HEK293 (cell line): Measurements from ENCODE around the gene PTPN5.

Experiments
- CTCF ChIA-PET: fragments of 350-600 bp; formaldehyde crosslinking; extraction: SDS; loops from one replicate; lab custom pipeline; 2021; ENCODE audit warnings: antibody characterized with exemption; lab: Yijun Ruan, JAX
- POLR2A ChIA-PET: fragments of 300-600 bp; formaldehyde crosslinking; extraction: SDS; loops from one replicate; lab custom pipeline; 2020; ENCODE audit warnings: antibody characterized with exemption, inconsistent platforms; lab: Yijun Ruan, JAX
- H3K27ac ChIP-seq: fragments of 200-500 bp; sonication (Bioruptor generic); 2 replicates; pipeline ENCODE4 v1.5.1; 2014; ENCODE audit warnings: low read depth, low read length, control low read depth, inconsistent platforms; ENCODE audit errors: extremely low read depth
- H3K36me3 ChIP-seq, 2 experiments: fragments of 200-500 bp in 1 of 2; sonication (Bioruptor generic) in 1 of 2; 1 replicate in 1 of 2; 2 replicates in 1 of 2; pipeline ENCODE4 v1.5.1; 2014 to 2017; ENCODE audit warnings: inconsistent platforms in 2 of 2, low read length in 2 of 2; ENCODE audit not compliant: control insufficient read depth in 2 of 2, insufficient read depth in 1 of 2
- H3K4me1 ChIP-seq: fragments of 200-500 bp; sonication (Bioruptor generic); 2 replicates; pipeline ENCODE4 v1.5.1; 2014; ENCODE audit warnings: mild to moderate bottlenecking, low read length, inconsistent platforms; ENCODE audit not compliant: control insufficient read depth, insufficient read depth
- H3K4me3 ChIP-seq: 2 replicates; pipeline ENCODE4 v1.5.1; 2011; ENCODE audit warnings: low read depth, mild to moderate bottlenecking, control low read depth, low read length, moderate library complexity
- H3K9me3 ChIP-seq: fragments of 200-500 bp; sonication (Bioruptor generic); 2 replicates; pipeline ENCODE4 v1.5.1; 2014; ENCODE audit warnings: low read depth, low read length, inconsistent platforms; ENCODE audit not compliant: control insufficient read depth, insufficient read depth
- BCL11B ChIP-seq: fragments of 450-650 bp; formaldehyde crosslinking; IDR thresholded peaks from 2 replicates; pipeline ENCODE4 v1.5.1; 2016; ENCODE audit warnings: low read depth, missing biosample characterization, missing genetic modification characterization
- GFI1B ChIP-seq: fragments of 450-650 bp; formaldehyde crosslinking; IDR thresholded peaks from 2 replicates; pipeline ENCODE4 v1.5.1; 2016; ENCODE audit warnings: missing biosample characterization, missing genetic modification characterization
- GLIS2 ChIP-seq: fragments of 450-650 bp; formaldehyde crosslinking; IDR thresholded peaks from 2 replicates; pipeline ENCODE4 v1.5.1; 2016; ENCODE audit warnings: missing biosample characterization, missing genetic modification characterization
- YY2 ChIP-seq: fragments of 450-650 bp; formaldehyde crosslinking; IDR thresholded peaks from 2 replicates; pipeline ENCODE4 v1.5.1; 2016; ENCODE audit warnings: missing biosample characterization, missing genetic modification characterization
- ZBTB20 ChIP-seq: fragments of 450-650 bp; formaldehyde crosslinking; IDR thresholded peaks from 2 replicates; pipeline ENCODE4 v1.5.1; 2016; ENCODE audit warnings: missing biosample characterization, missing genetic modification characterization
- ZFP3 ChIP-seq: fragments of 450-650 bp; formaldehyde crosslinking; IDR thresholded peaks from 2 replicates; pipeline ENCODE4 v1.5.1; 2016; ENCODE audit warnings: low read depth, missing biosample characterization, missing genetic modification characterization
- ZNF174 ChIP-seq: fragments of 450-650 bp; formaldehyde crosslinking; IDR thresholded peaks from 2 replicates; pipeline ENCODE4 v1.5.0; 2017; ENCODE audit warnings: missing biosample characterization, mild to moderate bottlenecking, missing genetic modification characterization
- ZNF223 ChIP-seq: fragments of 450-650 bp; formaldehyde crosslinking; IDR thresholded peaks from 2 replicates; pipeline ENCODE4 v1.5.1; 2016; ENCODE audit warnings: missing biosample characterization, missing genetic modification characterization
- ZNF266 ChIP-seq: fragments of 450-650 bp; formaldehyde crosslinking; IDR thresholded peaks from 2 replicates; pipeline ENCODE4 v1.5.1; 2016; ENCODE audit warnings: missing biosample characterization, missing genetic modification characterization, low read depth
- ZNF335 ChIP-seq: fragments of 450-650 bp; formaldehyde crosslinking; conservative IDR thresholded peaks from 2 replicates; pipeline ENCODE4 v1.5.1; 2016; ENCODE audit warnings: missing biosample characterization, missing genetic modification characterization
- ZNF341 ChIP-seq: fragments of 450-650 bp; formaldehyde crosslinking; IDR thresholded peaks from 2 replicates; pipeline ENCODE4; 2016; ENCODE audit warnings: low read depth, missing biosample characterization, missing genetic modification characterization
- ZNF354C ChIP-seq: fragments of 450-650 bp; formaldehyde crosslinking; IDR thresholded peaks from 2 replicates; pipeline ENCODE4 v1.5.1; 2016; ENCODE audit warnings: missing biosample characterization, missing genetic modification characterization, low read depth, borderline replicate concordance
- ZNF366 ChIP-seq: fragments of 450-650 bp; formaldehyde crosslinking; conservative IDR thresholded peaks from 2 replicates; pipeline ENCODE4 v1.5.1; 2016; ENCODE audit warnings: missing biosample characterization, missing genetic modification characterization
- ZNF37A ChIP-seq: fragments of 450-650 bp; IDR thresholded peaks from 2 replicates; pipeline ENCODE4 v1.5.1; 2018; ENCODE audit warnings: missing biosample characterization, missing genetic modification characterization
- ZNF473 ChIP-seq: fragments of 450-650 bp; formaldehyde crosslinking; IDR thresholded peaks from 2 replicates; pipeline ENCODE4 v1.5.1; 2017; ENCODE audit warnings: missing biosample characterization, missing genetic modification characterization
- ZNF623 ChIP-seq: fragments of 450-650 bp; formaldehyde crosslinking; IDR thresholded peaks from 2 replicates; pipeline ENCODE4 v1.5.1; 2016; ENCODE audit warnings: missing biosample characterization, missing genetic modification characterization
- ZNF658 ChIP-seq: fragments of 450-650 bp; formaldehyde crosslinking; IDR thresholded peaks from 2 replicates; pipeline ENCODE4; 2016; ENCODE audit warnings: missing biosample characterization, missing genetic modification characterization
- ZNF670 ChIP-seq: fragments of 450-650 bp; formaldehyde crosslinking; IDR thresholded peaks from 2 replicates; pipeline ENCODE4 v1.5.1; 2016; ENCODE audit warnings: missing biosample characterization, missing genetic modification characterization, low read depth
- ZNF768 ChIP-seq: fragments of 450-650 bp; formaldehyde crosslinking; IDR thresholded peaks from 2 replicates; pipeline ENCODE4 v1.5.1; 2018; ENCODE audit warnings: missing biosample characterization, mild to moderate bottlenecking, missing genetic modification characterization
- ZNF792 ChIP-seq: fragments of 450-650 bp; formaldehyde crosslinking; IDR thresholded peaks from 2 replicates; pipeline ENCODE4 v1.5.1; 2016; ENCODE audit warnings: missing biosample characterization, missing genetic modification characterization
- ZNF830 ChIP-seq: fragments of 450-650 bp; IDR thresholded peaks from 2 replicates; pipeline ENCODE4 v1.5.0; 2018; ENCODE audit warnings: missing biosample characterization, missing genetic modification characterization, low read depth, mild to moderate bottlenecking, moderate library complexity
- ZSCAN16 ChIP-seq: fragments of 450-650 bp; formaldehyde crosslinking; IDR thresholded peaks from 2 replicates; pipeline ENCODE4 v1.5.1; 2016; ENCODE audit warnings: missing biosample characterization, missing genetic modification characterization
- TF ChIP-seq, protein P1 (sequence below): fragments of 450-650 bp; formaldehyde crosslinking; IDR thresholded peaks from 2 replicates; pipeline ENCODE4 v1.5.1; 2016; ENCODE audit warnings: missing biosample characterization, missing genetic modification characterization
- TF ChIP-seq, protein P2 (sequence below): fragments of 450-650 bp; formaldehyde crosslinking; IDR thresholded peaks from 2 replicates; pipeline ENCODE4; 2016; ENCODE audit warnings: missing biosample characterization, missing genetic modification characterization
- TF ChIP-seq, protein P3 (sequence below): fragments of 450-650 bp; formaldehyde crosslinking; IDR thresholded peaks from 2 replicates; pipeline ENCODE4 v1.5.1; 2016; ENCODE audit warnings: missing biosample characterization, missing genetic modification characterization
- TF ChIP-seq, protein P4 (sequence below): fragments of 450-650 bp; formaldehyde crosslinking; IDR thresholded peaks from 2 replicates; pipeline ENCODE4 v1.5.1; 2016; ENCODE audit warnings: missing biosample characterization, missing genetic modification characterization
- TF ChIP-seq, protein P5 (sequence below): fragments of 450-650 bp; formaldehyde crosslinking; IDR thresholded peaks from 2 replicates; pipeline ENCODE4 v1.5.1; 2016; ENCODE audit warnings: missing biosample characterization, missing genetic modification characterization

PTPN5 gene

DNA sequence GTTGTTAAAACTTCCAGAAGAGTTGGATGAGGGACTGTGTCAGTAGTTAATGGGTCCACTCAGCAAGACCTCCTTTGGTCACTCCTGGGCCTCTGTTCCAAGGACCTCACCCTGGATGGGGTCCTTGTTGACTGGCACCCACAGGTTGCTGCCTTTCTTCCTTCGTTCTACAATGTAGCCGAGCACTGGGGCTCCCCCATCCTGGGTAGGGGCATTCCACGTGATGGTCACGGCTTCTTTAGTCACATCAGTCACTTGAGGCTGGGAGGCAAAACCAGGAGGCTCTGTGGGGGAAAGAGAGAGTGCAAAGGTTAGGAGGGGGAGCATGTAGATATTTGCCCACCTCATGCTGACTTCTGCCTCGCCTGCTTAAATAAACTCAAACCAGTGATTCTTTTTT lies 81.1 kb downstream of the PTPN5 start:
- POLR2A ChIA-PET: no interaction called here
- TF ChIP-seq, protein P1, sequence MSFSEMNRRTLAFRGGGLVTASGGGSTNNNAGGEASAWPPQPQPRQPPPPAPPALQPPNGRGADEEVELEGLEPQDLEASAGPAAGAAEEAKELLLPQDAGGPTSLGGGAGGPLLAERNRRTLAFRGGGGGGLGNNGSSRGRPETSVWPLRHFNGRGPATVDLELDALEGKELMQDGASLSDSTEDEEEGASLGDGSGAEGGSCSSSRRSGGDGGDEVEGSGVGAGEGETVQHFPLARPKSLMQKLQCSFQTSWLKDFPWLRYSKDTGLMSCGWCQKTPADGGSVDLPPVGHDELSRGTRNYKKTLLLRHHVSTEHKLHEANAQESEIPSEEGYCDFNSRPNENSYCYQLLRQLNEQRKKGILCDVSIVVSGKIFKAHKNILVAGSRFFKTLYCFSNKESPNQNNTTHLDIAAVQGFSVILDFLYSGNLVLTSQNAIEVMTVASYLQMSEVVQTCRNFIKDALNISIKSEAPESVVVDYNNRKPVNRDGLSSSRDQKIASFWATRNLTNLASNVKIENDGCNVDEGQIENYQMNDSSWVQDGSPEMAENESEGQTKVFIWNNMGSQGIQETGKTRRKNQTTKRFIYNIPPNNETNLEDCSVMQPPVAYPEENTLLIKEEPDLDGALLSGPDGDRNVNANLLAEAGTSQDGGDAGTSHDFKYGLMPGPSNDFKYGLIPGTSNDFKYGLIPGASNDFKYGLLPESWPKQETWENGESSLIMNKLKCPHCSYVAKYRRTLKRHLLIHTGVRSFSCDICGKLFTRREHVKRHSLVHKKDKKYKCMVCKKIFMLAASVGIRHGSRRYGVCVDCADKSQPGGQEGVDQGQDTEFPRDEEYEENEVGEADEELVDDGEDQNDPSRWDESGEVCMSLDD (tag by site-specific recombination): no peak
- TF ChIP-seq ZNF623 (tag by site-specific recombination): no peak
- TF ChIP-seq ZNF768 (tag by site-specific recombination): no peak
- no peak for TF ChIP-seq ZNF792
- TF ChIP-seq ZNF223 (tag by site-specific recombination): no peak
- TF ChIP-seq ZNF341: no peak
- TF ChIP-seq, protein P2, sequence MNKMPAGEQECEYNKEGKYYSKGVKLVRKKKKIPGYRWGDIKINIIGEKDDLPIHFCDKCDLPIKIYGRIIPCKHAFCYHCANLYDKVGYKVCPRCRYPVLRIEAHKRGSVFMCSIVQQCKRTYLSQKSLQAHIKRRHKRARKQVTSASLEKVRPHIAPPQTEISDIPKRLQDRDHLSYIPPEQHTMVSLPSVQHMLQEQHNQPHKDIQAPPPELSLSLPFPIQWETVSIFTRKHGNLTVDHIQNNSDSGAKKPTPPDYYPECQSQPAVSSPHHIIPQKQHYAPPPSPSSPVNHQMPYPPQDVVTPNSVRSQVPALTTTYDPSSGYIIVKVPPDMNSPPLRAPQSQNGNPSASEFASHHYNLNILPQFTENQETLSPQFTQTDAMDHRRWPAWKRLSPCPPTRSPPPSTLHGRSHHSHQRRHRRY: no peak
- no peak for TF ChIP-seq ZFP3 (tag by site-specific recombination)
- TF ChIP-seq, protein P3, sequence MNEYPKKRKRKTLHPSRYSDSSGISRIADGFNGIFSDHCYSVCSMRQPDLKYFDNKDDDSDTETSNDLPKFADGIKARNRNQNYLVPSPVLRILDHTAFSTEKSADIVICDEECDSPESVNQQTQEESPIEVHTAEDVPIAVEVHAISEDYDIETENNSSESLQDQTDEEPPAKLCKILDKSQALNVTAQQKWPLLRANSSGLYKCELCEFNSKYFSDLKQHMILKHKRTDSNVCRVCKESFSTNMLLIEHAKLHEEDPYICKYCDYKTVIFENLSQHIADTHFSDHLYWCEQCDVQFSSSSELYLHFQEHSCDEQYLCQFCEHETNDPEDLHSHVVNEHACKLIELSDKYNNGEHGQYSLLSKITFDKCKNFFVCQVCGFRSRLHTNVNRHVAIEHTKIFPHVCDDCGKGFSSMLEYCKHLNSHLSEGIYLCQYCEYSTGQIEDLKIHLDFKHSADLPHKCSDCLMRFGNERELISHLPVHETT: no peak
- TF ChIP-seq ZNF354C (tag by site-specific recombination): no peak
- TF ChIP-seq ZSCAN16 (tag by site-specific recombination): no peak
- TF ChIP-seq, protein P4, sequence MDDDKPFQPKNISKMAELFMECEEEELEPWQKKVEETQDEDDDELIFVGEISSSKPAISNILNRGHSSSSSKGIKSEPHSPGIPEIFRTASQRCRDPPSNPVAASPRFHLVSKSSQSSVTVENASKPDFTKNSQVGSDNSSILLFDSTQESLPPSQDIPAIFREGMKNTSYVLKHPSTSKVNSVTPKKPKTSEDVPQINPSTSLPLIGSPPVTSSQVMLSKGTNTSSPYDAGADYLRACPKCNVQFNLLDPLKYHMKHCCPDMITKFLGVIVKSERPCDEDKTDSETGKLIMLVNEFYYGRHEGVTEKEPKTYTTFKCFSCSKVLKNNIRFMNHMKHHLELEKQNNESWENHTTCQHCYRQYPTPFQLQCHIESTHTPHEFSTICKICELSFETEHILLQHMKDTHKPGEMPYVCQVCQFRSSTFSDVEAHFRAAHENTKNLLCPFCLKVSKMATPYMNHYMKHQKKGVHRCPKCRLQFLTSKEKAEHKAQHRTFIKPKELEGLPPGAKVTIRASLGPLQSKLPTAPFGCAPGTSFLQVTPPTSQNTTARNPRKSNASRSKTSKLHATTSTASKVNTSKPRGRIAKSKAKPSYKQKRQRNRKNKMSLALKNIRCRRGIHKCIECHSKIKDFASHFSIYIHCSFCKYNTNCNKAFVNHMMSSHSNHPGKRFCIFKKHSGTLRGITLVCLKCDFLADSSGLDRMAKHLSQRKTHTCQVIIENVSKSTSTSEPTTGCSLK (tag by site-specific recombination): no peak
- TF ChIP-seq, all 188 proteins: peak for 0
- no peaks in the 10 kb centered on the region for H3K4me1 ChIP-seq
- no peaks in the 10 kb centered on the region for H3K36me3 ChIP-seq
- CTCF ChIA-PET: interaction anchor here (2.6 kb wide), 1 partner anchor 12 kb away, joined by 16 read pairs; no protein-coding TSS in a partner anchor
- H3K9me3 ChIP-seq: no peaks in the 10 kb centered on the region
- no peak overlapping the region for H3K27ac ChIP-seq
- H3K4me3 ChIP-seq: no peak overlapping the region

DNA sequence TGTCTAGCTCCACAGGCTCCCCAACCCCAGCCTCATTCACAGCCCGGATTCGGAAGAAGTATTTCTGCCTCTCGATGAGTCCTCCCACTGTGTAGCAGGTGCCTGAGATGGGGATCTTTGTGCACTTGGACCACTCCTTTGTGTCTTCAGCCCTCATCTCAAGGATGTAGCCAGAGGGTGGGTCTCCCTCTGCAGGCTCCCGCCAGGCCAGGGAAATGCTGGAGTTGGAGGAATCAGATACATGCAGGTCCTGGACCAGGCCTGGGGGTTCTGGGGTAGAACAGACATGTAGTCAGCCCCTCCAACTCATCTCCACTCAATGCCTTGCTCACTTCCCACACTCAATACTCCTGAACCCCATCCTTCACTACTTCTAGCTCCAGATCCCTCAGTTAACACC lies 82.2 kb downstream of the PTPN5 start:
- Histone ChIP-seq H3K4me1 (no peaks in the 10 kb centered on the region), H3K36me3 (no peaks in the 10 kb centered on the region), H3K4me3 (no peak overlapping the region), H3K27ac (no peak overlapping the region), H3K9me3 (no peaks in the 10 kb centered on the region)
- POLR2A ChIA-PET: no interaction called here
- CTCF ChIA-PET: interaction anchor here (1.1 to 2.6 kb wide), 2 partner anchors 13 to 169 kb away, joined by 4 to 16 read pairs; no protein-coding TSS in a partner anchor
- TF ChIP-seq YY2 (tag by site-specific recombination) (no peak), ZNF670 (tag by site-specific recombination) (no peak), ZNF335 (tag by site-specific recombination) (no peak), ZNF266 (tag by site-specific recombination) (no peak), ZBTB20 (tag by site-specific recombination) (no peak), ZNF473 (no peak), ZNF830 (tag by site-specific recombination) (no peak), ZNF658 (no peak), GFI1B (no peak), BCL11B (tag by site-specific recombination) (no peak), ZNF366 (tag by site-specific recombination) (no peak), ZNF174 (tag by site-specific recombination) (no peak), ZNF37A (tag by site-specific recombination) (no peak), GLIS2 (tag by site-specific recombination) (no peak)
- TF ChIP-seq, protein P5, sequence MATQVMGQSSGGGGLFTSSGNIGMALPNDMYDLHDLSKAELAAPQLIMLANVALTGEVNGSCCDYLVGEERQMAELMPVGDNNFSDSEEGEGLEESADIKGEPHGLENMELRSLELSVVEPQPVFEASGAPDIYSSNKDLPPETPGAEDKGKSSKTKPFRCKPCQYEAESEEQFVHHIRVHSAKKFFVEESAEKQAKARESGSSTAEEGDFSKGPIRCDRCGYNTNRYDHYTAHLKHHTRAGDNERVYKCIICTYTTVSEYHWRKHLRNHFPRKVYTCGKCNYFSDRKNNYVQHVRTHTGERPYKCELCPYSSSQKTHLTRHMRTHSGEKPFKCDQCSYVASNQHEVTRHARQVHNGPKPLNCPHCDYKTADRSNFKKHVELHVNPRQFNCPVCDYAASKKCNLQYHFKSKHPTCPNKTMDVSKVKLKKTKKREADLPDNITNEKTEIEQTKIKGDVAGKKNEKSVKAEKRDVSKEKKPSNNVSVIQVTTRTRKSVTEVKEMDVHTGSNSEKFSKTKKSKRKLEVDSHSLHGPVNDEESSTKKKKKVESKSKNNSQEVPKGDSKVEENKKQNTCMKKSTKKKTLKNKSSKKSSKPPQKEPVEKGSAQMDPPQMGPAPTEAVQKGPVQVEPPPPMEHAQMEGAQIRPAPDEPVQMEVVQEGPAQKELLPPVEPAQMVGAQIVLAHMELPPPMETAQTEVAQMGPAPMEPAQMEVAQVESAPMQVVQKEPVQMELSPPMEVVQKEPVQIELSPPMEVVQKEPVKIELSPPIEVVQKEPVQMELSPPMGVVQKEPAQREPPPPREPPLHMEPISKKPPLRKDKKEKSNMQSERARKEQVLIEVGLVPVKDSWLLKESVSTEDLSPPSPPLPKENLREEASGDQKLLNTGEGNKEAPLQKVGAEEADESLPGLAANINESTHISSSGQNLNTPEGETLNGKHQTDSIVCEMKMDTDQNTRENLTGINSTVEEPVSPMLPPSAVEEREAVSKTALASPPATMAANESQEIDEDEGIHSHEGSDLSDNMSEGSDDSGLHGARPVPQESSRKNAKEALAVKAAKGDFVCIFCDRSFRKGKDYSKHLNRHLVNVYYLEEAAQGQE: no peak
